NCI-H510A (cell line): ENCODE results near the gene KCNQ1.

Source experiments
- DNase-seq: peaks from one replicate; lab custom pipeline; 2025; lab: John Stamatoyannopoulos, UW

Gene KCNQ1

DNA sequence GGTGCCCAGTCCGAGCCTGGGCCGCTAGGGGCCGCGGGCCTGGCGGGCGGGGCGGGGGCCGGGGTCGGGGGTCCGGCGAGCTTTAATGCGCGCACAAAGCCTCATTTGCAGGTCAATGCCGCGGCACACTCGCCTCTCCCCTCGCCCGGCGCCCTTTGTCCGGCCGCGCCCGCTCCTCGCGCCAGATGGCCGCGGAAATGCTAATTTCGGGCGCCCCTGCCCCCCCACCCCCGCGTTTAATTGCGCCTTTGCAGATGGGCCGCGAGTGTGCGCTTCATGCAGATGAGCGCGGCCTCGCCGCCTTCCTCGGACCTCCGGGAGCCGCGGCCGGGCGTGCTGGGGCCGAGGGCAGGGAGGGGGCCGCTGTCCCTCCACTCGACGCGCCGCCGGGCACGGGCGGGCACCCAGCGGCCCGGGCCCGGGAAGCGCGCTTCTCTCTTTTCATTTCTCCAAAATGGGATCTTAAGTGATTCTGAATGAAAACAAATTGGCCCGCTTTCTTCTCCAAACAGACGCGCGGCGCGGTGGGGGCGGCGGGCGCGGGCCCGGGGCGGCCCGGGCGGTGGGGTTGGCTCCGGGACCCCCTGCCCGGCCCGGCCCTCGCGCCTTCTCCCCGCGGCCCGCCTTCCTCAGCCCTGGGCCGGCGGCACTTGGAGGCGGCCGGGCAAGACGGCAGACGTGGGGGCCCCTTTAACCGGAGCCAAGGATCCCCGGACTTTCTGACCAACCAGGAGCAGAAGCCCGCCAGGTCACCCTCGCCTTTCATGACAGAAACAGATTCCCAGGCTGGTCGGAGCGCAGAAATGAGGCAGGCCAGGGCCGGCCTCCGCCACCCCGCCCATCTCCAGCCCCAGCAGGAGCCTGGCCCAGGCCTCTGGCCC is 417.8 kb downstream of the KCNQ1 start:
- DNase-seq, result no peak

DNA sequence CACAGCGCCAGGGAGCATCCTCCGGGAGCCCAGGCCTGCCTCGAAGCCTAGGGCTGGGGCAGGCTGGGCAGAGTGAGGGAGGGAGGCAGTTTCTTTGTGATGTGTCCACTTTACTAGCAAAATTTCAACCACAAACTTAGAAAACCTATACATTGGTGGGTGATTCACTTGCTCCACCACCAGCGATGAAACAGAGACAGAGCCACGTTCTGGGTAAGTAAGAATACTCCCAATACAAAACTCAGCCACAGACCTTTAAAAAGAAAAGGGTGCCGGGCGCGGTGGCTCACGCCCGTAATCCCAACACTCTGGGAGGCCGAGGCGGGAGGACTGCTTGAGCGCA is 418.4 kb downstream of the KCNQ1 start:
- DNase-seq, result no peak

DNA sequence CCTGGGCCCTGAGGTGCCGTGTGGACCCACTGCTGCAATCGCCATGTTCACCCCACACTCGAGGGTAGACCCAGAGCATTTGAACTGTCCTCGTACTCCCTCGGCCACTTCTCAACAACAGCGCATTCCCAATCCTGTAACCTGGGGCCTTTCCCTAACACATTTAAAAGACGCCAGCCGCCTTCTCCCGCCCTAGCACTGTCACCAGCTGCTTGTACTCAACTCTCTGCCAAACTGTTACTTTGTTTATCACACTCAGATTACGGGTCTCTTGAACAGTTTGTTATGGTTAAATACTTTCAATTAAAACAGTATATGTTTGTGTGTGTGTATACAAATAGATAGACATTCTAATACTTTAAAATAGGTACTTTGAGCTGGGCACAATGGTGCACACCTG is 420.1 kb downstream of the KCNQ1 start:
- DNase-seq, result no peak

DNA sequence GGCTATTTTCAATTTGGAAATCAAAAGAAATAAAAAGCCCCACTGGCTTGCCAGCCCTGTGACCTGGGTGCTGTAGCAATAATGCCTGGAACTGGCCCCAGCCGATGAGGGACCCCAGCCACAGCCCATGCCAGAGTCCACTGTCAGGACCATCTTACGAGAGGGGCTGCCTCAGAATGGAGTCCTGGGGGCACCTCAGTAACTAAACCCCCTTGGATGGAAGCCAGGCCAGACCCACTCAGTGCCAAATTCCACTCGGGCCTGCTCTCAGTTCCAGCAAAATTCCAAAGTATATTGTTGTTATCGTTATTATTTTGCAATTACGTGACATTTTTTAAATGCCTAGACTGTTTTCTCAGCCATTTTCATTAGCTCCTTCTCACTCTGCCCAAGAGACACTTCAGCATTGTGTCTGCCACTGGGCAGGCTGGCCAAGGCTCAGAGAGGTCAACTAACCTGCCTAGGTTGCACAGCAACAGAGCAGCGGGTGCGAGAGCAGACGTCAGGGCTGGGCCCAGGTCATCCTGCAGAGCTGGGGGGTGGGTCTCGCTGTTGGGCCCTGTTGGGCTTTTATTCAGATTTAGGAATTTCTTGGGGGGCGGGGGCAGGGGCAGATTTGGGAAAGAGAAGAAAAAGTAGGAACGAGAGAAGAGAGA is 421.2 kb downstream of the KCNQ1 start:
- DNase-seq, result no peak

DNA sequence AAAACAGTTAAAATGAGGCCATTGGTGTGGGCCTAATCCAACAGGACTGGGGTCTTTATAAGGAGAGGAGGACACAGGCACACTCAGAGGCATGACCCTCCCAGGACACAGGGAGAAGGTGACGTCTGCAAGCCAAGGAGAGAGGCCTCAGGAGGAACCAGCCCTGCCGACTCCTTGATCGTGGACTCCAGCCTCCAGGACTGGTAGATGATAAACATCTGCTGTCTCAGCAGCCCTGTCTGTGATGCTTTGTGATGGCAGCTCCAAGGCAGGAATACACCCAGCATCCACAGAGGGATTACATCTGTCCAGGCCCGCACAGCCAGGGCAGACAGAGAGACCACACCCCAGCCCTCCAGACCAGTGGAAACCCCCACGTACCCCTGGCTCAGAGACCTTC is 422.3 kb downstream of the KCNQ1 start:
- no peak for DNase-seq

DNA sequence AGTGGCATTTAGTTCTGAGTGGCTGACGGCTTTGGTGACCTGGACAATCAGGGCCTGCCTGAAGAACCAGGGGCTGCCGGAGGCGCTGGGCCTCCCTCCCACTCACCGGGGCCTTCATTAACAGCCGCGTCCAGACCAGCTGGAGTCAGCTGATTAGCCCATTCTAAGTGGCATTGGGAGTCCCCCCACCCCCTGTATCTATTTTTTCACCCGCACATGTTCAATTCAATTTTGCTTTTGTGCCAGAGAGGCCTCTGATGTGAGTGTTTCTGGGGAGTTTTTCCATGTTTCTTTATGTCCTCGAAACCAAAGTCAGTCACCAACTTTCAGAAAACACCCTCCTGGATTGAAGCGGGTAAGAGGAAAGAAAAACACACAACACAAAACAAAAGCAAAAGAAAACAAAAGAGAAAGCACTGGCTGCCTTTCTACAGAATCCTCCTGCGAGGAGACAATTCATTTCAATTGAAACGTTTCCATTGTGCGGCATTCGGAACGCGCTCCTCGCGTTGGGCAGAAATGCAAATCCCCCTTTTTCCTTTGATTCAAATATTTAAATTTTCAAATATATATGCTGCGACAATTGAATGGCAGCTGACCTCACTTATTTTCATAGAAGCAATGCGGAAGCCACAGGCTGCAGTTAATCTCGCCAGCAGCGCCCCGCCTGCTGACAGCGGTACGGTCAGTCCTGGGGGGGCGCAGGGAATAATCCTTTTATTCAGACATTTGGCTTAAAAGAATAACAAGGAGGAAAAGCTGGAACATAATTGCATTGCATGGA is 423.1 kb downstream of the KCNQ1 start:
- DNase-seq, result no peak

DNA sequence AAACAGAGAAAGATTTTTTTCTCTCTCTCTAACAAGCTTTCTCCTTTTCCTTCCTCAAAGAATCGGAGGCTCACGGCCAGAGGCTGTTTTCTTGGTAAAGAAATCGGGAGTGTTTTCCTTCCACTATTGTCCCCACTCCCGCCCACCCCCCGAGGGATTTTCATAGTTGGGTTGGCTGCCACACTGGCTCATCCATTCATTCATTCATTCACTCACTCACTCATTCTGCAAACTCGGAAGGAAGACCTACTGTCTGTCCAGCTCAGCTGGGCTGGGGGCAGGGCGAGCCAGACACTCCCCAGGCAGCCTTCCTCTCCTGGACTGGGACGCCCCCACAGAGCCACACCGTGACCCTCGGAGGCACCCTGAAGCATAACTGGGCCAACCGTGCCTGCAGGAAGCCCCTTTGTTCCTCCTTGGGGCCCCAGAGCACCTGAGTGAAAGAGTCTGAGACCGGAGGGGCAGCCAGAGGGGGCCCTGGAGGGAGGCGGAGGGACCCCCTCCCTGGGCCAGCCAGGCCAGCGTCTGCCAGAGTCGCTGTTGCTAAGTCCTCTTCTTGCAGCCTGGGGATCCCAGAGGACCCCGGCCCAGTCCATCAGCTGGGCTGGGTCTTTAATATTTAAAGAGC is 423.8 kb downstream of the KCNQ1 start:
- DNase-seq, result no peak

DNA sequence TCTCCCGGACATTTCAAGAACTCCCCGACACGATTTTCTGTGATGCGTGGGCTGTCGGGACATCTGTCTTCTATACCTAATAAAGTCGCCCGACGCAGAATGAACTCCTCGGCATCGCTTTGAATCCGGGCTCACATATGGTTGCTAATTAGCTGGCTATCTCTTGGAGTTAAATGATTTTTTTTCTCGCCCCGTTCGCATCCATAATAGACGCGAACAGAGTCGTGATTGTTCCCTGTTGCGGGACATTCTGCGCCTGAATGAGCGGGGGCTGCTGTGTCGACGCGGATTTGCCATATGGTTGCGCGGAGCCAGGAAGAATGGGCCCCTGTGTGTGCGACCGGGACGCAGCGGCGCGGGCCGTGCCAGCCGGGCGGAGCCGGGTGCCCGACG is 424.3 kb downstream of the KCNQ1 start:
- DNase-seq, result no peak

DNA sequence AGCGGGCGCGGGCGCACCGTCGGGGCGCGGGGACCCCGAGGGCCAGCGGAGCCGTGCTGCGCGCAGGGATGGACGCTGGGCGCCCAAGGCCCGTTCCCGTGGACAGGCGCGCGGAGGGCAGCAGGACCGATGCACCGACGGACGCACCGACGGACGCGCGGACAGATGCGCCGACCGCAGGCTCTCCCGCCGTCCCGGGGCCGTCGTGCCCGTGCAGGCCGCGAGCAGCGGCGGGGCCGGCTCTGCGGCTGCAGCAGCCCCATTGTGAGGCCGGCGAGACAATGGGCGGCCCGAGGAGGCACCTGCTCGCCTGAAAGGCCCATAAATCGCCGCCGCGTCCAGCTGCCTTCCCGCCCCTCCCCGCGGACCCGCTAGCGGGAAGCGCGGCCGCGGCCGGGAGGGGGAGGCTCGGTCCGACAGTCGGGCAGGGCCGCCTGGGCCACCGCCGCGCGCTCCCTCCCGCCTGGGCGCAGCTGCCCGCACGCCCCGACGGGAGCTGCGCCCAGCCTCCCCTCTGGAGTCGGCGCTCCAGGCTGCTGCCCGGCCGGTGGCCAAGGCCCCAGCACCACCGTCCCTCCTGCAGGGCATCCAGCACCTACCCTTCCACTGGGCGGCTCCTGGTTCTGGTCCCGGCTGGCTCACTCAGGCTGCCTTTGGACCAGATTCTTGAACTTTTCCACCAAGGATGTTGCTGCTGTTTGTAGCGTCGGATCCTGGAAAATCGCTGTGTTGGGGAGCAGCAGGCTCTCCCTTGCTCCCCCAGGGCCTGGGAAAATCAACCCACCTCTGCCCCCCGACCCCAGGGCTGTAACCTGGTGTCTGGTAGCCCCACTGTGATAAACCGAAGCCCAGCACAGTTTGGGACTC is 425.0 kb downstream of the KCNQ1 start:
- no peak for DNase-seq

DNA sequence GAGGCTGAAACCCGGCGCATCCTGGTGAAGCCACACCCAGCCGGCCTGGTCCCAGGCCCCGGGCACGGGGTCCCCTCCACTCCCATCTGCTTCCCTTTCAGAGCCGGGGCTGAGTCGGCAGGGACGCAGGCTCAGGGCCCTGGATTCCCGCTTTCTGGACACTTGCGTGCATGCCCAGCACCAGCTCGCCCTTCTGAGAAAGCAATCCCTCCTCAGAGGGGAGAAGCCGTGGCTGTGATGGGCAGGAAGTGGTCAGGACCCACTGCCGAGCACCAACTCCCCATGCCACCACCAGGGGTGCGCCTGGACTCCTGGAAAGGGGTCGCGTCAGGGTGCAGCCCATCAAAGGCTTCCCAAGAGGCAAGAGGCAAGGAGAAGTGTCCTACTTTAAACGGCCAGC is 425.7 kb downstream of the KCNQ1 start:
- DNase-seq, result no peak

DNA sequence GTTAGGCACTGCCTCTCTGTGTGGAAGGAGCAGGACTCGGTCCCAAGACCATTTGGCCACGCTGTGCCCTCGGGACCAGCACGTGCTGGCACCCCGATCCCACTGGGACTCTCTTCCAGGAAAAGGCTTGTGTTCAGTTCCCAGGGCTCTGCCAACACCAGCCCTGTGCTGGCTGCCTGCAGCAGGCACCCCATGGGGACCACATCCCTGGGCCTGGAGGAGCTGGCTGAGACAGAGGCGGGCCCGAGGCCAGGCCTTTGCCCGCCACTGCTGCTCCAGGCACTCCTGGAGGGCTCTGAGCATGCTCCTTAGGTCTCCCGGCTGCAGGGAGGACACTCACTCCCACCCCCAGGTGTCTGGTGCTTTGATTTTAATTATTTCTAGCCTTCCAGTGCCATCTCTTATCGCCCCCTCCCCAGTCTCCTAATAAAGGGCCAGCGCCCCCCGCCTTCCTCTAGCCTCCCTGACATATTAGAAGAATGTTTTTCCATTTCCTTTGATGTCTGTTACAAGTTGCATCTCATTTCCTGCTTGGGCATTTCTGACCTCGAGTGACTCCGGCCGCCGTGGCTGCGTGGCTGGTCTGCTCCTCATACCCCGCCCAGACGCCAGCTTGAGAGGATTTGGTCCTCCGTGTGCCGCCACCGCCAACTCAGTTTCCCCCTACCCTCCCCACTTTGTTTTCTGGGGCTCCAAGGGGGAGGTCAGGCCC is 426.3 kb downstream of the KCNQ1 start:
- DNase-seq, result no peak

DNA sequence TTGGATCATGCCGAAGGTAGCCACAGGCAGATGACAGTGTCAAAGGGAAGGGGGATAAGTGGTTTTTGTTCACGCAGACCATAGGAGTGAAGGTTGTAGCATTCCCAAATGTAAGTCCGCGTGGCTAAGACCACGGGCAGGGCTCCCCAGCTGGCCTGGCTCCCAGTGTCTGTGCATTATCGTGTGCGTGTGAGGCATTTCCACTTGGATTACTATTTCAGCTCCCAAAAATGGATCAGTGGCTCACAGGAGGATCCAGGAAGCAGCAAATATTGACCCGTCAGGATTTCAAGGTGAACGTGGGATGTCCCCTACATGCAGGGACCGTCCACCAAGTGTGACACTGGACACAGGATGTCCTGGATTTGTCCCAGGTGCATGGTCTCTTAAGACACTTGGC is 430.2 kb downstream of the KCNQ1 start:
- DNase-seq, result no peak

DNA sequence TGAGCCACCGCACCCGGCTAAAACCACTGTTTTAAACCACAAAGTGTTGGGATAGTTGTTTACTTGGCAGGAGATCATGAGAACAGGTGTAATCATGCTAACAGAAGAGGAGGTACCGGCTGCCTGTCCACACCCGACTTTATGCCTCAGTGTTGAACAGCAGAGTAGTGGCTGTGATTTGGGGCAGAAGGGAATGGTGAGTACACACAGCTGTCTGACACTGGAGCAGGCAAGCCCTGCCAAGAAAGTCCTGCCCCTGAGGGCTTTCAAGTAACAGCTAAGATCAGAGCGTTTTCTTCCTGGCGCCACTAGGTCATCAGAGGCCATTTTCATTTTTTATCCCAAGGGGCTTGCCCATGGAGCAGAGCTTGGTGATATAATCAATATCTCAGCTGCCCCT is 432.7 kb downstream of the KCNQ1 start:
- DNase-seq, result no peak

DNA sequence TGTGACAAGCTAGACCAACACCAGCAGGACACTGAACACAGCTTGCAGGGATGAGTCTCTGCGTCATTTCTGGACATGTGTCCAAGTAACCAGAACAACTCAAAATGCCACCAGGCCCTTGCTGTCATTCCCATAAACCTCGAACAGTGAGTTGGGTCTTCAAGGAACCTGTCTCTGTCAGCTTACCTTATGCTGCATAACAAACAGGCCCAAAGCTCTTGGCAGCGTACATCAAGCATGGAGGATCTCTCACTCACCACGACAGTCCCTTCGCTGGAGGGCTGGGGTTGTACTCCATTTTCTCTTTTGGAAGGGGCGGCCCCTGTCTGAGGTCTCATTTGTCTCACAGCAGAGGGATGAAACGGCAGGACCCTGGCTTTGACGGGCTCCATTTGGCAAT is 434.0 kb downstream of the KCNQ1 start:
- no peak for DNase-seq

DNA sequence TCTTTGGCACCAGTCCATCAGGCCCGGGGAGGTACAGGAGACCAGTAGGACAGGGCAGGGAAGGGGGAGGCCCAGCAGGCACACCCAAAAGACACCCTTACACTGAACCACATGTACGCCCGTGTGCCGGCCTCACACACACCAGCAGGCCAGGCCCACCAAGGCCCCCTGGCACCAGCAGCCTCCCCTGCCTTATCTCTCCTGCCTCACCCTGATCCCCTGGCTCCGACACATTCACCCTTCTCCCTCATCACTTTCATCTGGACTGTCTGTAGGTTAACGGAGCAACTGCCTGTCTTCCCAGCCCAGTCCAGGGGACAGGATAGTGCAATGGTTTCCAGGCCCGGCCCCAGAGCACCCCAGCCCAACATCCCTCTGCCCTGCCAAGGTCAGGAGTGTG is 435.8 kb downstream of the KCNQ1 start:
- no peak for DNase-seq

DNA sequence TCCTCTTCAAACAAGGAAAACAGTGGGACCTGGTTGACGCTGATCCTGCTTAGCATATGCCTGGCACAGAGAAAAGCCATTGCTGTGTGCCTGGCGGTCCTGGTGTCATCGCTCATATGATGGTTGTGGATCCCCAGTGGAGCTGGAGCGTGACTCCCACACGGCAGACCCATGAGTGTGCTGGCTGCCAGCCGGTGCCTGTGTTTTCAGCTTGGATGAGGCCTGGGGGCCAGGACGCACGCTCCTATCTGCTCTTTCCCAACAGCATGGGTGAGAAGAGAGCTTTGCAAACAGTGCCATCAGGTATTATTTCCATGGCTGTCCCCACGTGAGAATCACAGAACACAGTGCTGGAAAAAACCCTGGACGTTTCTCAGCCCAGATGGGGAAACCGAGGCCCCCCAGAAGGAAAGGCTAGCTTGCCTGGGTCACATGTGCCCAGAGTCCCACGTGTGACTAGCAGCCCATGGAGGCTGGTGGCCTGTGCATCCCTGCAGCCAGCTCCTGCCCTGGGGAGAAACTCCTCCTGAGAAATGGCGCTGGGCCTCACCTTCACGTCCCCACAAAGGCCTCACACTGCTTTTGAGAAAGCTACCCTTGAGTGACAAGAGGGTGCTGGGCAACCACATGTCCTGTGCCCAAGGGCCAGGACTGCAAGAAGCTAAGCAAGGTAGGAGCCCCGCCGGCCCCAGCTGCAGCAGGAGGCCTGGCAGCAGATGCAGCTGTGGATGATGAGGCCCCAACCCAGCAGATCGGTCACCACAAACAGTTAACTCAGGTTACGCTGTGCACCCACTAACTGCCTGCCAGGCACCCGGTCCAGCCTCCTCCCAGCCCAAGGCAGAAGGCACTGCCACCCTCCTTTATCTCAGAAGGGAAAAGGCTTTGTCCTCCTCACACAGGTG is 436.5 kb downstream of the KCNQ1 start:
- DNase-seq, result no peak

DNA sequence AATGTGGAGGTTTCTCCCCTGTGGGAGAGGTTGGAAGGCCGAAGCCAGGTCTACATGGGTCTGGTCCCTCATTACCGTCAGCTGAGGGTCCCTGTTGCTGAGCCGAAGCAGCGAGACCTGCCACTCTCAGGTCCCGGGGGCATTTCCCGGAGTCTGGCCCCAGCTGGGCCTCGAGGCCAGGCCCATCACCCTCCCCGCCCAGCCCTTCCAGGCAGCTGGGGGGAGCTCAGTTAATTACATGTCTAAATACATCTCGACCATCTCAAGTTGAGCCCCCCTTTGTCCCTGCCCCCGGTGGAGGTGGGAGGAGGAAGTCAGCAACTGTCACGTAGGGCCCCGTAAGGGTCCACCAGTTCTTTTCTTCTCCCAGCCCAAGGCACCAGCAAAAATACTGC is 437.2 kb downstream of the KCNQ1 start:
- no peak for DNase-seq

DNA sequence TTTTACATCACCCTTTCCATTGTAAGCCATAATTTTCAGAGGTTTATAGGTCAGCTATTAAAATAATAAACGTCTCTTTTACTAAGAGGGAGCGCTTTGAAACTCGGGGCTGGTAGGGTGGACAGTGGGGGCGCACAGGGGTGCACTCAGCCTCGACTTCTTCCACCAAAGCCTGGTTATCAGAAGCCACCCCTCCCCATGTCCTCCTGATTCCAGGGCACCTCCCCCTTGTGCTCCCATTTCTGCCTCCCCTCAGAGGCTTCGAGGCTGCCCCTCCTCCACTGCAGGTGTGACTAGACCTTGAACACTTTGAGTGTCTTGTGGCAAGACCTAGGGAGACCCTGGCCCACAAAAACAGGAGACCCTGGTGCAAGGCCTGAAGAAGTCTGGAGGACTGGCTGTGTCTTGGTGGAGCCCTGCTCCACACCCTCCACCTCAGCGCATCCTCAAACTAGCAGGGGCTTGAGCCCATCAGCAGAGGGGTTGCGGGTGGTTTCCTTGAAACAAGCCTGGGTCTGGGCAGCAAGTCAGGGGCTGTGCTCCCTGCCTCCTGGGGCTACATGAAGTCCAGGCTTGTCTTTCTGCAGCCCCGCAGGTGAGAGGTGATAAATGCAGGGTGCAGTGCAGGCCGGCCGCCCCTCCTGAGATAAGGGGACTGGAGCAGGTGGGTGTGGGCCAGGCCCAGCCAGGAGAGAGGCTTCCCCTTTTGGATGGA is 437.7 kb downstream of the KCNQ1 start:
- no peak for DNase-seq

DNA sequence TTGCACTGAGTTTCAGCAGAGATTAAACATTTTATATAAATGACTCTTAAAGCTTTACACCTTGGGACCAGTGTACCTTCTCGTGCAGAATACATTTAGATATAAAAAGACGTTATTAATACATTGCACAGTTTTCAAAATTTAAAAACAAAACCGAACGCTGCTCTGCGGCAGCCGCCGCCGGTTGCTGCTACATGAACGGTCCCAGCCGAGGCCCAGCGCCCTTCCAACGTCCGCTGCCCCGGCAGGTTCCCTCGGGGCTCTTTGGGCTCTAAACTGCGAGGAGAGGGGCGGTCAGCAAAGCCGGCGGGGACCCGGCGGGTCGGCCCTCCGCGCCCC is 438.8 kb downstream of the KCNQ1 start:
- DNase-seq, result no peak
